TTC549 (cell line): ENCODE results near the gene CRYGC.

Experiments used
- FAIRE-seq: peaks from 2 replicates; lab custom pipeline; 2012; peaks lifted over from hg19 to GRCh38; lab: Jason Lieb, UNC

Gene CRYGC

GRCh38 chr2:208093128-208093527, 36.5 kb downstream of the CRYGC start:
- FAIRE-seq, result peak; percentile 13

GRCh38 chr2:208092093-208092832, 37.4 kb downstream of the CRYGC start:
- no peak for FAIRE-seq

- FAIRE-seq, result no peak
Measured at GRCh38 chr2:208090420-208090819, 39.2 kb downstream of the CRYGC start.

- no peak for FAIRE-seq
Measured at GRCh38 chr2:208086029-208086428, 43.6 kb downstream of the CRYGC start.

DNA sequence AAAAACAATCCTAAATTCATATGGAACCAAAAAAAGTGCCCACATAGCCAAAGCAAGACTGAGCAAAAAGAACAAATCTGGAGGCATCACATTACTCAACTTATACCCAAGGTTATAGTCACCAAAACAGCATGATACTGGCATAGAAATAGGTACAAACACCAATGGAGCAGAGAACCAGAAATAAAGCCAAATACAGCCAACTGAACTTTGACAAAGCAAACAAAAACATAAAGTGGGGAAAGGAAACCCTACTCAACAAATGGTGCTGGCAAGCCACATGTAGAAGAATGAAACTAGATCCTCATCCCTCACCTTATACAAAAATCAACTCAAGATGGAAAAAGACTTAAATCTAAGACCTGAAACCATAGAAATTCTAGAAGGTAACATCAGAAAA, 45.8 kb downstream of the CRYGC start:
- FAIRE-seq, result no peak
